NCI-H1694 treated with DMSO at 0.1 percent for 48 hours (cell line): Measurements from ENCODE around the gene TMEM266.
A peak's percentile ranks its signal among the peaks of the same experiment; 100 is the strongest.

Experiments used
- DNase-seq: peaks from one replicate; lab custom pipeline; 2025; lab: John Stamatoyannopoulos, UW

Gene TMEM266

GRCh38 chr15:76070192-76070591 lies 10.4 kb downstream of the TMEM266 start:
- DNase-seq: no peak

GRCh38 chr15:76070921-76071635 lies 11.3 kb downstream of the TMEM266 start:
- DNase-seq: no peak

- no peak for DNase-seq
Observed at GRCh38 chr15:76071806-76072205, 12.0 kb downstream of the TMEM266 start.

DNA sequence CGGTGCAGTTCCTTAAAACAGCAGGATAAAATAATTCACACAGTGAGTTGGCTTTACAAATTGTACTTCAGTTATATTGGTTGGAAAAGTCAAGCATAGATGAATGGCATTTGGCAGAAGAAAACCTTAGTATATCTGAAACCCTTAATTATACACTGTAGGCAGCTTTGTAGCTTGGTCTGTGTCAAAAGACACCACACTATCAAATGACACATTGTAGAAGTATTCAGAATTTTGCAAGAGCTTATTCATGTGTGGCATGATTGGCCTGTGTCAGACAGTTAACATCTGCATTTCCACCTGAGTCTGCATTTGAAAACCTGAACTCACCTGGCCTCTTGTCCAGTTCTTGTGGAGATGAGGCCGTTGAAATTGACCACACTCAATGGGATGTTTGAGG lies 13.8 kb downstream of the TMEM266 start:
- DNase-seq: no peak

DNA sequence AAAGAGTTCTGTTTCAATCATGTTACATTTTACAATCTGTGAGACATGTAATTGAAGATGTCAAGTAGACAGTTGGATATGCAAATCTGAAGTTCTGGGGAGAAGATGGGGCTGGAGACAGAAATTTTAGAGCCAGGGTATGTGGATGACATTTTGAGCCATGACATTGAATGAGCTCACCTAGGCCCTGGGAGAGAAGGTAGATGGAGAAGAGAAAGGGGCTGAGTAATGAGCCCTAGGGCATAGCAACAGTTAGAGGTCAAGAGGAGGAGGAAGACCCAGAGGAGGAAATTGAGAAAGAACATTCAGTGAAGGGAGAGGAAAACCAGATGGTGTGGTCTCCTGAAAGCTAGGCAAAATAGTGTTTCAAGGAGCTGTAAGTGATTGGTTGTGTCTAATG lies 15.3 kb downstream of the TMEM266 start:
- DNase-seq: no peak

DNA sequence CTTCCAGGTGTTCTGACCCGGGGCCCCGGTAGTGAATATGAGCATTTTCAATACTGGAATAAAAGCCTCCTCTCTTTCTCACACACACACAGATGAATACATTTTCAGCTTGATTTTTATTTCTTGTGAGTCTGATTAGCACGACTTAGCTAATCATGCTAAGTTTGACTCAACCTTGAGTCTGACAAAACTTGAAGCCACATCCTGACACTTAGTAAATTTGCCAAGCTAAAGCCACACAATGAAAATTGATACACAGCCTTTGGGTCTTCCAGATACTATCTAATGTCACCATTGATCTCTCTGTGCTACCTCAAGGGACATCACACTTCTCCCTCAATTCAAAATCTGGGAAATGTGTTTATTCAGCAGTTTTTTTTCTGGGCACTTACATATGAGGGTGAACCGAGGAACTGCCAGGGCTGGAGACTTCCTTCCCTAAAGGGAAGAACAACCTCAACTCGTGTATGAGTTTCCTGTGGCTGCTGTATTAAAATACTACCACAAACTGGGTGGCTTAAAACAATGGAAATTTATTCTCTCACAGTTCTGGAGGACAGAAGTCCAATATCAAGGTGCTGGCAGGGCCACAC lies 18.6 kb downstream of the TMEM266 start:
- DNase-seq: no peak

DNA sequence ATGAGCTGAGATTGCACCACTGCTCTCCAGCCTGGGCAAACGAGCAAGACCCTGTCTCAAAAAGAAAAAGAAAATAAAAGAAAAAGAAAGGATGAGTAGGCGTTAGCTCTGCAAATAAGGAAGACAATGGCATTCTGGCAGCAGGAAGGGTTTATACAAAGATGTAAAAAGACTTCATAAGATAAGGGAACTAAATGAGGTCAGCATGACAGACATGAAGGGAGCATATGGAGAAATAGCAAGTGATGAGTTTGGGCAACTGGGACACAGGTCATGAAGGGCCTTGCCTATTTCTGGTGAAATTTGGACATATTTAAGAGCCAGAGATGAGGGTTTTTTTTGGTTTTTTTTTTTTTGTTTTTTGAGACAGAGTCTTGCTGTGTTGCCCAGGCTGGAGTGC lies 24.5 kb downstream of the TMEM266 start:
- DNase-seq: no peak

- no peak for DNase-seq
Observed at GRCh38 chr15:76098685-76099084, 38.9 kb downstream of the TMEM266 start.

- DNase-seq: no peak
Observed at GRCh38 chr15:76099388-76099787, 39.6 kb downstream of the TMEM266 start.

DNA sequence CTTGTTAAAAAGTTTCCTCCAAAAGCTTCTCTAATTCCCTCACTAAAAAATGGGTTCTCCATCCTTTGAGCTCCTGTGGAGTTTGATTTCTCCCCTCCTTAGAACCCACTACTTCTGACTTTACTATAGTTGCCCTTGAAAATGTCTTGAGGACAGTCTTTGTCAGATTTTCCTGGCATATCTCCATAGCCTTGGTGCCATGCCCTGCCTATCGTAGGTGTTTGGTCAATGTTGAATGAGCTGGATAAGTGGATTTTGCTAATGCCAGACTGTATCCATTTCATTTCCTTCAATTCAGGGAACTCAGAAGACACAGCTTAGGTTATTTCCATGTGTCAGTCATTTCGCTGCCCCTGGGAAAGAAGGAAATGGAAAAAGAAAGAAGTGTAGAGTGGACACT lies 40.6 kb downstream of the TMEM266 start:
- DNase-seq: no peak

DNA sequence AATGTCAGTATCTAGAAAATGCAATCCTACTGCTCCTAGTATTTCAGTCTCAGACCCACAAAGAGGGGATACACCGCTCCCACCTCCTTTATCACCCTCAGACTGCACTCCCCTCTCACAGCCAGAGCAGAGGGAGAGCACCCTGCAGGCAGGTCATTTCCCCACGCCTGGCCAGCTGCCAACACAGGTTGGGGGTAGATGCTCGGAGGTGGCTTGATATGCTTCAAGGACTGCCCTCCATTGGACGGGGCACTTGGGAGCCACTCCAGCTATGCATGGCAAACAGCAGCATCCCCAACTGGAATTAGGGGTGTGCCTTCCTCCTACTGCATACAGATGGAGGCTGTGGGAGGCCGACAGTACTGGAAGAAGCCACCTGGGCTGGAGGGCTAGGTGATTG lies 41.9 kb downstream of the TMEM266 start:
- DNase-seq: no peak

GRCh38 chr15:76105391-76105790 lies 45.6 kb downstream of the TMEM266 start:
- peak; percentile 32 for DNase-seq

DNA sequence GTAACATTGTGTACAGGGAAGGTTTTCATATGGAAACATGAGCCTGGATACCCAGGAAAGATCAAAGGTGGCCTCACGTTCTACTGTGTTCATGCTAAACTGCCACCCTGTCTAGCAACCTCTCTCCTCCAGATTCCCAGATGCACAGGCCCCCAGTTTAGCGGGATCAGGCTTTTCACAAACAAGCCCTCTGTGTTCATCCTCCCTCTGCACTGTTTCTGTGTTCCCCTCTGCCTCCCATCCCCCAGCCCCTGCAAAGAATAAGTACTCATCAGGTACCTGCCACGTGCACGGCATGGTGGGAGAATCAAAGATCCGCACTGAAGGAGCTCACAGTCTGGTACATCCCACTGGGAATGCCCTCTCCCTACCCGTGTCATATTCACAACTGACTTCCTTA lies 46.1 kb downstream of the TMEM266 start:
- DNase-seq: no peak

DNA sequence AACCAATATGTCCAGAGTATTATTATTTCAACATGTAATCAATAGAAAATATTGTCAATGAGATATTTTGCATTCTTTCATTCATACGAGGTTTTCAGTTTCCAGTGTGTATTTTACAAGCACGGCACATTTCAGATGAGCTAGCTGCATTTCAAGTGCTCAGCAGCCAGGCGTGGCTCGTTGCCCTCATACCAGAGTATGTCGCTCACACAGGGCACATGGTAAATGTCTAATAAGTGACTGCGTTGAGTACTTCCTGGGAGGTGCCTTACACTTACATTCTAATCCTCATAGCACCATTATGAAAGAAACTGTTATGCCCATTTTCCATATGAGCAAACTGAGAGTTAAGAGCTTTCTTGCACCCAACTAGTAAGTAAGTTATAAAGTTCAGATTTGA lies 47.4 kb downstream of the TMEM266 start:
- no peak for DNase-seq

DNA sequence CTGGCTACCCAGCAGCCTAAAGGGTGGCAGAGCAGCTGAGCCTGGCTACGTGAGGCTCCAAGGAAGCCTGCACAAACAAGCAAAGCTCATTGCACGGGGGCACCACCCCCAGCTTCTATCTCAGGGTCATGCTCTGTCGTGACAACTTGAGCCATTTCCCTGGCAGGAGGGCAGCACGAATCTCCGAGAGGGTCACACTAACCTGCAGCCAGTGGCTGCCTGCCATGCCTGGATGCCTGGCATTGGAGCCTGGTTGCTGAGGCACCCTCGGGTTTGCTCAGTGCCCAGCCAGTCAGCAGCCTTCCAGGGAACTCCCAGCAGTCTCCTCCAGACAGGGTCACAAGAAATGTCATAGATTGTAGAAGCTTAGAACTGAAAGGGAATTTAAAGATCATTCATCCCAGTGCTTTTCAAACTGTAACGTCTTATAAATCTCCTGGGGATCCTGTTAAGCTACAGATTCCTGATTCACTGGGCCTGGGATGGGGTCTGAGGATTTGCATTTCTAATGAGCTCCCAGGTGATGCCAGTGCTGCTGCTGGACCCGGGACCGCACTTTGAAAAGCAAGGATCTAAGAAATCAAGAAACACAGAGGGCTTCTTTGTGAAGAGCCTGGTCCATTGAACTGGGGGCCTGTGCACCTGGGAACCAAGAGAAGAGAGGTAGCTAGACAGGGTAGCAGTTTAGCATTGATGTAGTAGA lies 48.4 kb downstream of the TMEM266 start:
- DNase-seq: no peak

DNA sequence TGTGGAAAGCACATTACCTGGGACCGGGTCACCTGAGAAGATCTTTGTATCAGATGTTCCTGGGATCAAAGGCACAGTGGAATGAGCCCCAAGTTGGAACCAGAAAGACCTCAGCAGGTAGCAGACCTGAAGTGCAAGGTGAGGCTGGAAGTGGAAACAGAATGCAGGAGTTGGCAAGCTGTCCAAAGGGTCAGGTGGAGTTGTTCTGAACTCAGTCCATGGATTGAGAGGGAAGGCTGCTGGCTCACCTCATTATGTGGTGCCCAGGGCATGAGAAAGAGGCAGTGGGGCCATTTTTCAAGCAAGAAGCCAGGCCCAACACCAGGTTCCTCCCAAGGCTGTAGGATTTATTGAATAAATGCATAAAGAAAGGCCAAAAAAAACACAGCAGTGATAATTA lies 49.3 kb downstream of the TMEM266 start:
- no peak for DNase-seq

- DNase-seq: no peak
Observed at GRCh38 chr15:76114561-76114960, 54.8 kb downstream of the TMEM266 start.

- no peak for DNase-seq
Observed at GRCh38 chr15:76116138-76116885, 56.5 kb downstream of the TMEM266 start.

GRCh38 chr15:76117181-76117580 lies 57.4 kb downstream of the TMEM266 start:
- DNase-seq: no peak

DNA sequence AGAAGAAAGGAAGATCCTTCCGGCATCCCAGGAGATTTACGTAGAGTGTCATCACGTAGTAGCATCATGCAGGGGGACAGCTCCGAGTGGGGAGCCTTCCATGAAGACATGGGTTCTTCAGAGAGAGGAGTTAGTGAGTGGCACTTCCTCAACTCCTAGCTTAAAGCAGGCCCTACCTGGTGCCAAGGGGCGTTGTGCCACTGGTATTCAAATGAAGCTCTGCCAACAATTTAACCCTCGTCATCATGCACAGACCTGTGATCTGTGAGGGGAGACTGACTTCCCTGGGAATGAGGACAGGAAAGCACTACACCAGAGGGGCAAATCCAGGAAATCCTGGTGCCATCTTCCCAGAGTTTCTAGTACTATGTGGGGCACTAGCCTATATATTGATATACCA lies 59.0 kb downstream of the TMEM266 start:
- no peak for DNase-seq

GRCh38 chr15:76123031-76123430 lies 63.2 kb downstream of the TMEM266 start:
- DNase-seq: no peak

DNA sequence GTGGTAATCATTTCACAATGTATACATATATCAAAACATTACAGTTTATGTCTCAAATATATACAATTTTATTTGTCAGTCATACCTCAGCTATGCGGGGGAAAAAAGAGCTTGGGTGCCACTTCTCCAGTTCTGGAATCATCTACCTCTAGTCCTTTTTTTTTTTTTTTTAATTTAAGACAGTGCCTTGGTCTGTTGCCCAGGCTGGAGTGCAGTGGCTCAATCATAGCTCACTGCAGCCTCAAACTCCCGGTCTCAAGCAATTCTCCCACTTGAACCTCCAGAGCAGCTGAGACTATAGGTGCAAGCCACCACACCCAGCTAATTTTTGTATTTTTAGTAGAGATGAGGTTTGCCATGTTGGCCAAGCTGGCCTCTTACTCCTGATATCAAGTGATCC lies 67.4 kb downstream of the TMEM266 start:
- DNase-seq: no peak

DNA sequence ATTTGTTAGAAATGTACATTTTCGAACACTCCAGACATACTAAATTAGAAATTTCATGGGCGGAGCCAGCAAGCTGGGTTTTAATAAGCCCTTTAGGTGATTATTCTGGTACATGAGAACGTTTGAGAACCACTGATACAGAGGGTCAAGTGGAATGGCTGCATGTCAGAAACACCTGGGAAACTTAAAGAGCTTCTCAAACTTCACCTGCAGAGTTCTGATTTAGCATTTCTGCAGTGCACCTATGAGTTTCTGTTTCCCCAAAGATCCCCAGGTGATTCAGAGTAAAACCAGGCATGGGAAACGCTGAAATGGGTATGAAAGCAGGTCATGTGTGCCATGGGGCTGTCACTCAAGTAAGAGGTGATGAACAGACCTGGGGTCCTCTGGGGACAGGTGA lies 68.1 kb downstream of the TMEM266 start:
- no peak for DNase-seq
